GM12878 (cell line): ENCODE data around the gene CAPZB. TPM values are rescaled to one million over a fixed set of nuclear protein-coding genes. Genes with fewer than 3 reads are reported as not detected.

Experiments used
- BACH1 ChIP-seq: fragments of 450-650 bp; IDR thresholded peaks from 2 replicates; pipeline ENCODE4 v1.6.1; 2017; ENCODE audit warnings: mild to moderate bottlenecking, borderline replicate concordance
- BCL11A ChIP-seq: IDR thresholded peaks from 2 replicates; pipeline ENCODE4 v1.6.1; 2011; ENCODE audit warnings: low read depth, low read length
- DPF2 ChIP-seq: fragments of 450-650 bp; IDR thresholded peaks from 2 replicates; pipeline ENCODE4 v1.6.1; 2017; ENCODE audit warnings: mild to moderate bottlenecking
- JUND ChIP-seq: IDR thresholded peaks from 2 replicates; pipeline ENCODE4 v1.6.1; 2012; ENCODE audit warnings: low read depth, mild to moderate bottlenecking, low read length, improper control_type of control experiment, moderate library complexity
- MEF2B ChIP-seq: fragments of 450-650 bp; IDR thresholded peaks from 2 replicates; pipeline ENCODE4 v1.6.1; 2018; ENCODE audit warnings: mild to moderate bottlenecking, moderate library complexity; ENCODE audit not compliant: partially characterized antibody, poor library complexity, severe bottlenecking
- MYC ChIP-seq: IDR thresholded peaks from 2 replicates; pipeline ENCODE4 v1.6.1; 2011; ENCODE audit warnings: mild to moderate bottlenecking, low read length, moderate library complexity, inconsistent platforms; ENCODE audit not compliant: insufficient read depth, insufficient replicate concordance, insufficient read length, severe bottlenecking
- NFIC ChIP-seq: IDR thresholded peaks from 2 replicates; pipeline ENCODE4 v1.6.1; 2012; ENCODE audit warnings: low read depth, mild to moderate bottlenecking, inconsistent platforms, low read length, moderate library complexity
- RUNX3 ChIP-seq: IDR thresholded peaks from 2 replicates; pipeline ENCODE4 v1.6.1; 2012; ENCODE audit warnings: low read length, inconsistent platforms
- STAT3 ChIP-seq: IDR thresholded peaks from 2 replicates; pipeline ENCODE4 v1.6.1; 2011; ENCODE audit warnings: low read depth, low read length, improper control_type of control experiment
- TCF3 ChIP-seq: IDR thresholded peaks from 2 replicates; pipeline ENCODE4 v1.6.1; 2012; ENCODE audit warnings: low read depth, mild to moderate bottlenecking, low read length, borderline replicate concordance; ENCODE audit not compliant: insufficient read depth
- ZBED1 ChIP-seq: IDR thresholded peaks from 2 replicates; pipeline ENCODE4 v1.6.1; 2016; ENCODE audit warnings: borderline replicate concordance
- polyA plus RNA-seq, 11 experiments: library from polyadenylated mRNA; depleted of rRNA in 4 of 11; unstranded in 6 of 11; stranded (reverse) in 5 of 11; fragments of >200 nt; fragmentation: Nextera tagmentation in 4 of 11; fragmentation: Illumina TruSeq in 1 of 11; extraction: Ambion mirVana in 4 of 11; extraction: Trizol in 1 of 11; gene quantifications; 1 replicate in 1 of 11; 2 replicates in 10 of 11; pipeline versions ENCODE4 v1.2.1 to v1.2.3, GENCODE V29; 2011 to 2016; ENCODE audit warnings: inconsistent platforms in 2 of 11, missing spikeins in 2 of 11, low read depth in 1 of 11
- total RNA-seq, 4 experiments: library from RNA; depleted of rRNA in 3 of 4; stranded (reverse); fragments of >200 nt in 3 of 4; fragmentation: Illumina TruSeq in 1 of 4; extraction: Trizol in 1 of 4; gene quantifications; 2 replicates each; pipeline versions ENCODE4 v1.2.1 to v1.2.3, GENCODE V29; 2013 to 2021
- TF ChIP-seq, protein P1 (sequence below): IDR thresholded peaks from 2 replicates; pipeline ENCODE4 v1.6.1; 2011; ENCODE audit warnings: borderline replicate concordance, low read depth, mild to moderate bottlenecking, moderate library complexity, mixed read lengths, low read length; ENCODE audit not compliant: insufficient read depth; ENCODE audit errors: extremely low read length
- TF ChIP-seq, protein P2 (sequence below): IDR thresholded peaks from 2 replicates; pipeline ENCODE4 v1.6.1; 2011; ENCODE audit warnings: low read depth, low read length, improper control_type of control experiment, borderline replicate concordance

Gene CAPZB
- total and polyA plus RNA-seq, 10 of the 15 experiments (the other 5 are each of a cell fraction or from before 2014, with no cell fraction given) = 104 to 454 (median 213) TPM

DNA sequence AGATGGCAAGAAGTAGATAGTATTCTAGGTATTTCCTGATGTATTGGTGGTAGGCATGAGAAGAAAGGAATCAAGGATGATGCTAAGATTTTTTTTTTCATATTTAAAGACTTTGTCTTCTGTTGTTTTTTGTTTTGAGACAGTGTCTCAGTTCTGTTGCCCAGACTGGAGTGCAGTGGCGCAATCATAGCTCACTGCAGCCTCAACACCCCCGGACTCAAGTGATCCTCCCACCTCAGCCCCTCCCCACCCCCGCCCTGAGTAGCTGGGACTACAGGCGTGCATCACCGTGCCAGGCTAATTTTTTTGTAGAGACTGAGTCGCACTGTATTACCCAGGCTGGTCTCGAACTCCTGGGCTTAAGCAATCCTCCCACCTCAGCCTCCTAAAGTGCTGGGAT lies 2.8 kb upstream of the CAPZB start (continued):
- TF ChIP-seq MYC (no peak), BACH1 (no peak), DPF2 (no peak), RUNX3 (no peak), TCF3 (no peak), NFIC (no peak), ZBED1 (no peak), JUND (no peak), MEF2B (no peak), BCL11A (no peak), STAT3 (no peak)
- TF ChIP-seq, protein P1, sequence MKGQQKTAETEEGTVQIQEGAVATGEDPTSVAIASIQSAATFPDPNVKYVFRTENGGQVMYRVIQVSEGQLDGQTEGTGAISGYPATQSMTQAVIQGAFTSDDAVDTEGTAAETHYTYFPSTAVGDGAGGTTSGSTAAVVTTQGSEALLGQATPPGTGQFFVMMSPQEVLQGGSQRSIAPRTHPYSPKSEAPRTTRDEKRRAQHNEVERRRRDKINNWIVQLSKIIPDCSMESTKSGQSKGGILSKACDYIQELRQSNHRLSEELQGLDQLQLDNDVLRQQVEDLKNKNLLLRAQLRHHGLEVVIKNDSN = no peak
- TF ChIP-seq, protein P2, sequence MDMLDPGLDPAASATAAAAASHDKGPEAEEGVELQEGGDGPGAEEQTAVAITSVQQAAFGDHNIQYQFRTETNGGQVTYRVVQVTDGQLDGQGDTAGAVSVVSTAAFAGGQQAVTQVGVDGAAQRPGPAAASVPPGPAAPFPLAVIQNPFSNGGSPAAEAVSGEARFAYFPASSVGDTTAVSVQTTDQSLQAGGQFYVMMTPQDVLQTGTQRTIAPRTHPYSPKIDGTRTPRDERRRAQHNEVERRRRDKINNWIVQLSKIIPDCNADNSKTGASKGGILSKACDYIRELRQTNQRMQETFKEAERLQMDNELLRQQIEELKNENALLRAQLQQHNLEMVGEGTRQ = no peak
